SJSA1 (cell line): ENCODE measurements around the gene SYNE1. TPM values are rescaled to one million over a fixed set of nuclear protein-coding genes. Genes with fewer than 3 reads are reported as not detected.

ENCODE experiments used
- DNase-seq, 2 experiments: peaks; one replicate each; pipeline ENCODE4 v3.0.0-alpha.2; 2015 to 2020; ENCODE audit warnings: low spot score in 2 of 2, low read depth in 1 of 2
- H3K27ac ChIP-seq: fragments of 250-450 bp; sonication (Bioruptor Pico); 2 replicates; pipeline ENCODE4 v1.5.1; 2020; ENCODE audit warnings: mild to moderate bottlenecking, moderate library complexity
- H3K27me3 ChIP-seq: fragments of 250-450 bp; sonication (Bioruptor Pico); replicated peaks from 2 replicates; pipeline ENCODE4 v1.5.1; 2020; ENCODE audit warnings: mild to moderate bottlenecking, moderate library complexity
- H3K36me3 ChIP-seq: fragments of 250-450 bp; sonication (Bioruptor Pico); 2 replicates; pipeline ENCODE4 v1.5.1; 2020; ENCODE audit warnings: mild to moderate bottlenecking
- H3K4me1 ChIP-seq: fragments of 250-450 bp; sonication (Bioruptor Pico); replicated peaks from 2 replicates; pipeline ENCODE4 v1.6.1; 2021; ENCODE audit warnings: mild to moderate bottlenecking
- H3K4me3 ChIP-seq: fragments of 250-450 bp; sonication (Bioruptor Pico); 2 replicates; pipeline ENCODE4 v1.5.1; 2020; ENCODE audit warnings: mild to moderate bottlenecking
- H3K9me3 ChIP-seq: fragments of 250-450 bp; sonication (Bioruptor Pico); replicated peaks from 2 replicates; pipeline ENCODE4 v1.5.1; 2020; ENCODE audit warnings: mild to moderate bottlenecking
- total RNA-seq: library from RNA; depleted of rRNA; stranded (reverse); fragments of >200 nt; shearing (Covaris generic); gene quantifications from 2 replicates; pipeline ENCODE4 v1.2.3, GENCODE V29; 2014

The SYNE1 gene
- total RNA-seq, 1 experiment from 2014 or later = 53.6 TPM

- Histone ChIP-seq H3K36me3 (no peaks in the 10 kb centered on the region), H3K4me3 (no peak overlapping the region), H3K9me3 (no peaks in the 10 kb centered on the region), H3K27ac (no peak overlapping the region), H3K27me3 (no peaks in the 10 kb centered on the region), H3K4me1 (no peaks in the 10 kb centered on the region)
- no peak for DNase-seq
Measured at GRCh38 chr6:152474354-152474753, 162.8 kb downstream of the SYNE1 start.

- no peak overlapping the region for H3K4me3 ChIP-seq
- no peaks in the 10 kb centered on the region for H3K36me3 ChIP-seq
- no peaks in the 10 kb centered on the region for H3K4me1 ChIP-seq
- no peaks in the 10 kb centered on the region for H3K9me3 ChIP-seq
- H3K27ac ChIP-seq = no peak overlapping the region
- no peak for DNase-seq
- no peaks in the 10 kb centered on the region for H3K27me3 ChIP-seq
Measured at GRCh38 chr6:152472325-152472724, 164.8 kb downstream of the SYNE1 start.

GRCh38 chr6:152471456-152472265 lies 165.5 kb downstream of the SYNE1 start:
- Histone ChIP-seq H3K4me3 (no peak overlapping the region), H3K27ac (no peak overlapping the region), H3K36me3 (no peaks in the 10 kb centered on the region), H3K9me3 (no peaks in the 10 kb centered on the region), H3K27me3 (no peaks in the 10 kb centered on the region), H3K4me1 (no peaks in the 10 kb centered on the region)
- DNase-seq = no peak

GRCh38 chr6:152463164-152463563 lies 174.0 kb downstream of the SYNE1 start:
- Histone ChIP-seq H3K9me3 (no peaks in the 10 kb centered on the region), H3K27ac (0 out of 2 replicates have a peak overlapping the region, but pooled peaks have one; percentile 7), H3K27me3 (no peaks in the 10 kb centered on the region), H3K4me3 (peak overlapping the region; percentile 38), H3K4me1 (no peaks in the 10 kb centered on the region), H3K36me3 (no peaks in the 10 kb centered on the region)
- DNase-seq = no peak

- Histone ChIP-seq H3K27me3 (no peaks in the 10 kb centered on the region), H3K27ac (0 out of 2 replicates have a peak overlapping the region, but pooled peaks have one; percentile 7), H3K36me3 (no peaks in the 10 kb centered on the region), H3K4me1 (no peaks in the 10 kb centered on the region), H3K4me3 (peak overlapping the region; percentile 38), H3K9me3 (no peaks in the 10 kb centered on the region)
- DNase-seq = peak in 1 of 2 experiments; percentile 47
Measured at GRCh38 chr6:152462716-152463115, 174.4 kb downstream of the SYNE1 start.

GRCh38 chr6:152461556-152461955 lies 175.6 kb downstream of the SYNE1 start:
- no peaks in the 10 kb centered on the region for H3K4me1 ChIP-seq
- no peaks in the 10 kb centered on the region for H3K27me3 ChIP-seq
- H3K27ac ChIP-seq = no peak overlapping the region
- H3K9me3 ChIP-seq = no peaks in the 10 kb centered on the region
- DNase-seq = no peak
- H3K36me3 ChIP-seq = no peaks in the 10 kb centered on the region
- no peak overlapping the region for H3K4me3 ChIP-seq

- no peak overlapping the region for H3K4me3 ChIP-seq
- H3K4me1 ChIP-seq = no peaks in the 10 kb centered on the region
- no peaks in the 10 kb centered on the region for H3K9me3 ChIP-seq
- no peaks in the 10 kb centered on the region for H3K27me3 ChIP-seq
- no peak for DNase-seq
- no peak overlapping the region for H3K27ac ChIP-seq
- H3K36me3 ChIP-seq = no peaks in the 10 kb centered on the region
Measured at GRCh38 chr6:152458648-152459644, 178.2 kb downstream of the SYNE1 start.

- Histone ChIP-seq H3K27me3 (no peaks in the 10 kb centered on the region), H3K4me1 (no peaks in the 10 kb centered on the region), H3K4me3 (no peak overlapping the region), H3K9me3 (no peaks in the 10 kb centered on the region), H3K36me3 (no peaks in the 10 kb centered on the region), H3K27ac (no peak overlapping the region)
- no peak for DNase-seq
Measured at GRCh38 chr6:152457949-152458624, 179.1 kb downstream of the SYNE1 start.

GRCh38 chr6:152454003-152454402 lies 183.2 kb downstream of the SYNE1 start:
- Histone ChIP-seq H3K36me3 (no peaks in the 10 kb centered on the region), H3K9me3 (no peaks in the 10 kb centered on the region), H3K27ac (no peak overlapping the region), H3K4me1 (no peaks in the 10 kb centered on the region), H3K4me3 (no peak overlapping the region), H3K27me3 (no peaks in the 10 kb centered on the region)
- DNase-seq = no peak

- Histone ChIP-seq H3K4me3 (no peak overlapping the region), H3K27ac (no peak overlapping the region), H3K27me3 (no peaks in the 10 kb centered on the region), H3K4me1 (no peaks in the 10 kb centered on the region), H3K9me3 (no peaks in the 10 kb centered on the region), H3K36me3 (no peaks in the 10 kb centered on the region)
- DNase-seq = no peak
Measured at GRCh38 chr6:152453421-152453820, 183.7 kb downstream of the SYNE1 start.

- no peaks in the 10 kb centered on the region for H3K4me1 ChIP-seq
- no peak overlapping the region for H3K27ac ChIP-seq
Measured at GRCh38 chr6:152452639-152453038, 184.5 kb downstream of the SYNE1 start.

GRCh38 chr6:152450519-152450918 lies 186.6 kb downstream of the SYNE1 start:
- DNase-seq = no peak
- no peaks in the 10 kb centered on the region for H3K4me1 ChIP-seq
- no peaks in the 10 kb centered on the region for H3K27me3 ChIP-seq
- H3K36me3 ChIP-seq = no peaks in the 10 kb centered on the region
- no peak overlapping the region for H3K4me3 ChIP-seq
- H3K9me3 ChIP-seq = no peaks in the 10 kb centered on the region
- H3K27ac ChIP-seq = no peak overlapping the region

More at GRCh38 chr6:152452639-152453038, 184.5 kb downstream of the SYNE1 start:
- H3K27me3 ChIP-seq = no peaks in the 10 kb centered on the region
- no peaks in the 10 kb centered on the region for H3K36me3 ChIP-seq
- no peaks in the 10 kb centered on the region for H3K9me3 ChIP-seq
- no peak for DNase-seq
- H3K4me3 ChIP-seq = no peak overlapping the region

GRCh38 chr6:152441902-152442301 lies 195.3 kb downstream of the SYNE1 start:
- no peaks in the 10 kb centered on the region for H3K36me3 ChIP-seq
- H3K27me3 ChIP-seq = no peaks in the 10 kb centered on the region
- H3K9me3 ChIP-seq = no peaks in the 10 kb centered on the region
- no peaks in the 10 kb centered on the region for H3K4me1 ChIP-seq
- DNase-seq = no peak
- no peak overlapping the region for H3K27ac ChIP-seq
- no peak overlapping the region for H3K4me3 ChIP-seq
